GM15510 (cell line): ENCODE data around the gene EIF4G2.

ENCODE experiments used
- POLR2A ChIP-seq: IDR thresholded peaks from 3 replicates; pipeline ENCODE4 v1.6.1; 2011; ENCODE audit warnings: borderline replicate concordance; ENCODE audit not compliant: insufficient read length; ENCODE audit errors: extremely low read depth

The EIF4G2 gene

GRCh38 chr11:10792385-10793068 is 16.2 kb downstream of the EIF4G2 start:
- TF ChIP-seq POLR2A: no peak

GRCh38 chr11:10786451-10786850 is 22.3 kb downstream of the EIF4G2 start:
- no peak for TF ChIP-seq POLR2A

- TF ChIP-seq POLR2A: no peak
Observed at GRCh38 chr11:10785146-10785474, 23.6 kb downstream of the EIF4G2 start.

- no peak for TF ChIP-seq POLR2A
Observed at GRCh38 chr11:10784232-10785145, 24.2 kb downstream of the EIF4G2 start.

GRCh38 chr11:10780040-10780439 is 28.7 kb downstream of the EIF4G2 start:
- TF ChIP-seq POLR2A: no peak

GRCh38 chr11:10779086-10779485 is 29.6 kb downstream of the EIF4G2 start:
- no peak for TF ChIP-seq POLR2A

- no peak for TF ChIP-seq POLR2A
Observed at GRCh38 chr11:10778217-10778970, 30.3 kb downstream of the EIF4G2 start.

GRCh38 chr11:10777806-10778205 is 30.9 kb downstream of the EIF4G2 start:
- no peak for TF ChIP-seq POLR2A

- no peak for TF ChIP-seq POLR2A
Observed at GRCh38 chr11:10777393-10777793, 31.3 kb downstream of the EIF4G2 start.

- TF ChIP-seq POLR2A: no peak
Observed at GRCh38 chr11:10774811-10775210, 33.9 kb downstream of the EIF4G2 start.

- no peak for TF ChIP-seq POLR2A
Observed at GRCh38 chr11:10771457-10771856, 37.3 kb downstream of the EIF4G2 start.

GRCh38 chr11:10770626-10771254 is 38.0 kb downstream of the EIF4G2 start:
- no peak for TF ChIP-seq POLR2A

GRCh38 chr11:10764412-10764811 is 44.3 kb downstream of the EIF4G2 start:
- TF ChIP-seq POLR2A: no peak

GRCh38 chr11:10763766-10764165 is 45.0 kb downstream of the EIF4G2 start:
- no peak for TF ChIP-seq POLR2A
